B cell (primary cell): ENCODE data around the gene HLA-DRB1. TPM values are rescaled to one million over a fixed set of nuclear protein-coding genes. Genes with fewer than 3 reads are reported as not detected.

Source experiments
- ATAC-seq: fragments of 200-7000 bp; cut with Tn5 transposase; one replicate; pipeline ENCODE4 v1.10.0; 2021; ENCODE audit warnings: low read depth, mild to moderate bottlenecking, moderate number of reproducible peaks, moderate library complexity
- CTCF ChIA-PET: fragments of 350-600 bp; sonication (Branson Sonifier 250); formaldehyde crosslinking; loops from one replicate; lab custom pipeline; 2021; ENCODE audit warnings: antibody characterized with exemption, inconsistent platforms; lab: Charles Lee
- POLR2A ChIA-PET: fragments of 350-600 bp; sonication (Branson Sonifier 250); formaldehyde crosslinking; loops from one replicate; lab custom pipeline; 2021; ENCODE audit warnings: antibody characterized with exemption; lab: Charles Lee
- DNase-seq: peaks from one replicate; pipeline ENCODE4 v3.0.0; 2013
- H2AFZ ChIP-seq: 2 replicates; pipeline ENCODE4 v1.6.1; 2012; ENCODE audit warnings: mild to moderate bottlenecking, low read depth, low read length; ENCODE audit not compliant: insufficient read depth, poor library complexity, severe bottlenecking
- H3K27ac ChIP-seq, 2 donors: 1 replicate in 1 of 2; 2 replicates in 1 of 2; pipeline ENCODE4 v1.5.1; 2012 to 2013; ENCODE audit warnings: low read length in 2 of 2, mild to moderate bottlenecking in 2 of 2, moderate library complexity in 1 of 2
- H3K27me3 ChIP-seq, 4 experiments: fragments of 200-600 bp in 1 of 4; sonication (generic) in 1 of 4; replicated peaks in 1 of 4; 1 replicate in 2 of 4; 2 replicates in 2 of 4; pipeline versions ENCODE4 v1.6.1 to v1.7.0; 2013 to 2016; ENCODE audit warnings: low read length in 3 of 4, mild to moderate bottlenecking in 2 of 4, mixed read lengths in 1 of 4, moderate library complexity in 1 of 4; ENCODE audit not compliant: insufficient read depth in 4 of 4, control insufficient read depth in 3 of 4; ENCODE audit errors: control extremely low read depth in 1 of 4
- H3K36me3 ChIP-seq, 2 experiments: replicated peaks in 1 of 2; 1 replicate in 1 of 2; 2 replicates in 1 of 2; pipeline versions ENCODE4 v1.6.1 to v1.7.1; 2013; ENCODE audit warnings: low read length in 1 of 2; ENCODE audit not compliant: insufficient read depth in 2 of 2, control insufficient read depth in 1 of 2; ENCODE audit errors: control extremely low read depth in 1 of 2, extremely low read depth in 1 of 2
- H3K4me1 ChIP-seq, 2 donors: fragments of 200-600 bp in 1 of 2; sonication (generic) in 1 of 2; 1 replicate in 1 of 2; 2 replicates in 1 of 2; pipeline versions ENCODE4 v1.5.1 to v1.6.1; 2013 to 2017; ENCODE audit warnings: low read length in 2 of 2; ENCODE audit not compliant: control insufficient read depth in 2 of 2, insufficient read depth in 2 of 2
- H3K4me2 ChIP-seq: replicated peaks from 2 replicates; pipeline ENCODE3; 2012; ENCODE audit warnings: mild to moderate bottlenecking, low read depth, low read length; ENCODE audit not compliant: poor library complexity, severe bottlenecking
- H3K4me3 ChIP-seq, 5 experiments: fragments of 200-600 bp in 1 of 5; sonication (generic) in 1 of 5; 1 replicate in 3 of 5; 2 replicates in 2 of 5; pipeline versions ENCODE4 v1.5.1 to v1.7.0; 2011 to 2016; ENCODE audit warnings: low read length in 4 of 5, mild to moderate bottlenecking in 4 of 5, low read depth in 2 of 5, control low read depth in 1 of 5, moderate library complexity in 1 of 5; ENCODE audit not compliant: insufficient read depth in 1 of 5; ENCODE audit errors: control extremely low read depth in 1 of 5, extremely low read depth in 1 of 5
- H3K79me2 ChIP-seq: fragments of 200-600 bp; sonication (generic); one replicate; pipeline ENCODE4 v1.6.0; 2016; ENCODE audit warnings: low read length; ENCODE audit not compliant: control insufficient read depth, insufficient read depth
- H3K9ac ChIP-seq: fragments of 200-600 bp; sonication (generic); 2 replicates; pipeline ENCODE4 v1.6.1; 2017; ENCODE audit warnings: mild to moderate bottlenecking, low read length, moderate library complexity
- H3K9me3 ChIP-seq, 3 donors: one replicate each; pipeline versions ENCODE4 v1.6.1 to v1.7.1; 2013; ENCODE audit warnings: low read length in 2 of 3; ENCODE audit not compliant: control insufficient read depth in 2 of 3, insufficient read depth in 1 of 3; ENCODE audit errors: control extremely low read depth in 1 of 3
- H4K20me1 ChIP-seq: 2 replicates; pipeline ENCODE4 v1.6.0; 2012; ENCODE audit warnings: mild to moderate bottlenecking, low read length; ENCODE audit not compliant: insufficient read depth, control insufficient read depth, poor library complexity, severe bottlenecking
- H3K27ac Mint-ChIP-seq: one replicate; pipeline ENCODE4 v1.8.0; 2021; ENCODE audit warnings: mixed read lengths
- H3K27me3 Mint-ChIP-seq: one replicate; pipeline ENCODE4 v1.8.0; 2021; ENCODE audit warnings: mixed read lengths
- H3K4me1 Mint-ChIP-seq: one replicate; pipeline ENCODE4 v1.8.0; 2021; ENCODE audit warnings: mixed read lengths
- H3K4me3 Mint-ChIP-seq: one replicate; pipeline ENCODE4 v1.8.0; 2021; ENCODE audit warnings: mixed read lengths
- H3K9me3 Mint-ChIP-seq: one replicate; pipeline ENCODE4 v1.8.0; 2022; ENCODE audit warnings: mixed read lengths; ENCODE audit not compliant: insufficient read depth
- EZH2 ChIP-seq: IDR thresholded peaks from 2 replicates; pipeline ENCODE4 v1.6.1; 2012; ENCODE audit warnings: borderline replicate concordance, low read depth, mild to moderate bottlenecking, moderate library complexity, low read length; ENCODE audit not compliant: insufficient read depth, poor library complexity, severe bottlenecking
- WGBS: methylation state at CpG from one replicate; pipeline ENCODE4 v1.1.5; 2013; ENCODE audit warnings: missing lambda C conversion rate; ENCODE audit not compliant: insufficient coverage; 5-methylcytosine and 5-hydroxymethylcytosine counted together
- intact Hi-C: fragments of 100-400 bp; cut with micrococcal nuclease; formaldehyde crosslinking; loops from one replicate; pipeline ENCODE4 v1.10.0; 2022
- polyA plus RNA-seq: library from polyadenylated mRNA; depleted of rRNA; stranded (reverse); fragments of >200 nt; gene quantifications from 2 replicates; pipeline ENCODE4 v1.2.3, GENCODE V29; 2012
- total RNA-seq, 2 donors: library from RNA; stranded (reverse); fragments of 120-200 nt in 1 of 2; gene quantifications; 1 replicate in 1 of 2; 2 replicates in 1 of 2; pipeline versions ENCODE4 v1.2.3 to v1.2.4, GENCODE V29; 2013 to 2022
- TF ChIP-seq, protein P1 (sequence below): fragments of 200-600 bp; IDR thresholded peaks from one replicate; pipeline ENCODE4 v1.8.0; 2022; ENCODE audit warnings: antibody characterized with exemption, mild to moderate bottlenecking

The HLA-DRB1 gene
- total and polyA plus RNA-seq, 2 donors (not counting 1 experiment from before 2014, with no cell fraction given): 559 to 1,240 TPM

GRCh38 chr6:32565511-32565910 is 24.1 kb downstream of the HLA-DRB1 start:
- Histone ChIP-seq H3K4me3 (no peak overlapping the region), H2AFZ (no peak overlapping the region), H3K4me1 (no peaks in the 10 kb centered on the region), H3K27me3 (no peaks in the 10 kb centered on the region), H4K20me1 (no peaks in the 10 kb centered on the region), H3K4me2 (no peak overlapping the region), H3K9ac (no peak overlapping the region), H3K36me3 (no peaks in the 10 kb centered on the region), H3K79me2 (no peaks in the 10 kb centered on the region), H3K27ac (no peak overlapping the region), H3K9me3 (no peaks in the 10 kb centered on the region)
- ATAC-seq (no peak), DNase-seq (no peak)
- WGBS: no CpG with 5 or more reads among the region's 1 CpG
- Mint-ChIP-seq H3K27ac (no peak overlapping the region), H3K27me3 (no peaks in the 10 kb centered on the region), H3K9me3 (no peaks in the 10 kb centered on the region), H3K4me3 (no peak overlapping the region), H3K4me1 (peaks cover 2% of the 10 kb centered on the region)
- ChIA-PET CTCF (no interaction called here), POLR2A (no interaction called here)
- TF ChIP-seq, protein P1, sequence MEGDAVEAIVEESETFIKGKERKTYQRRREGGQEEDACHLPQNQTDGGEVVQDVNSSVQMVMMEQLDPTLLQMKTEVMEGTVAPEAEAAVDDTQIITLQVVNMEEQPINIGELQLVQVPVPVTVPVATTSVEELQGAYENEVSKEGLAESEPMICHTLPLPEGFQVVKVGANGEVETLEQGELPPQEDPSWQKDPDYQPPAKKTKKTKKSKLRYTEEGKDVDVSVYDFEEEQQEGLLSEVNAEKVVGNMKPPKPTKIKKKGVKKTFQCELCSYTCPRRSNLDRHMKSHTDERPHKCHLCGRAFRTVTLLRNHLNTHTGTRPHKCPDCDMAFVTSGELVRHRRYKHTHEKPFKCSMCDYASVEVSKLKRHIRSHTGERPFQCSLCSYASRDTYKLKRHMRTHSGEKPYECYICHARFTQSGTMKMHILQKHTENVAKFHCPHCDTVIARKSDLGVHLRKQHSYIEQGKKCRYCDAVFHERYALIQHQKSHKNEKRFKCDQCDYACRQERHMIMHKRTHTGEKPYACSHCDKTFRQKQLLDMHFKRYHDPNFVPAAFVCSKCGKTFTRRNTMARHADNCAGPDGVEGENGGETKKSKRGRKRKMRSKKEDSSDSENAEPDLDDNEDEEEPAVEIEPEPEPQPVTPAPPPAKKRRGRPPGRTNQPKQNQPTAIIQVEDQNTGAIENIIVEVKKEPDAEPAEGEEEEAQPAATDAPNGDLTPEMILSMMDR: no peak
- no peak for TF ChIP-seq EZH2
- intact Hi-C loops: no loop called here

DNA sequence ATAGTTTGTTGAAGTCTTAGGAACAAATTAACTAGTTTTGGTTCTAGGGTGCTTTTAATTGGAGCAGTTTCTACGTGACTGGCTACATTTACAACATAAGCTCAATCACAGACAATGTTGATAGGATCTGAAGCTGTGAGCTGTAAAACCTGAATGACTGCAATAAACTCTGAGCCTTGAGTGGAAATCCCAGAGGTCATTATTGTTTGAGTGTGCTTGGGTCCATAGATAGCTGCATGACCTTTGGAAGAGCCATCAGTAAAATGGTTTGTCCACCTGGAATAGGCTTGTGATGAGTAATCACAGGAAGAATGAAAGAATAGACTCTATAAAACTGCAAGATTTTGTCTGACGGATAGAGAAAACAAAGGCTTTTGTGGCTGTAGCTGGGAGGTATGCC is 26.7 kb downstream of the HLA-DRB1 start:
- H3K4me1 ChIP-seq: peaks cover 4% of the 10 kb centered on the region in 2 donors
- POLR2A ChIA-PET: no interaction called here
- no peaks in the 10 kb centered on the region for H3K27me3 Mint-ChIP-seq
- no peak overlapping the region for H3K9ac ChIP-seq
- peaks cover 0 to 4% of the 10 kb centered on the region in 2 experiments for H3K36me3 ChIP-seq
- CTCF ChIA-PET: no interaction called here
- H3K4me3 Mint-ChIP-seq: no peak overlapping the region
- no peaks in the 10 kb centered on the region for H3K27me3 ChIP-seq
- H3K79me2 ChIP-seq: peaks cover 7% of the 10 kb centered on the region
- no peak overlapping the region for H3K4me2 ChIP-seq
- H3K9me3 Mint-ChIP-seq: no peaks in the 10 kb centered on the region
- peaks cover 8% of the 10 kb centered on the region for H4K20me1 ChIP-seq
- no peaks in the 10 kb centered on the region for H3K9me3 ChIP-seq
- H3K4me3 ChIP-seq: no peak overlapping the region
- H3K27ac ChIP-seq: no peak overlapping the region
- H3K4me1 Mint-ChIP-seq: peaks cover 12% of the 10 kb centered on the region
- ATAC-seq (no peak), DNase-seq (no peak)
- H2AFZ ChIP-seq: no peak overlapping the region
- H3K27ac Mint-ChIP-seq: no peak overlapping the region
- intact Hi-C loops: no loop called here
- WGBS: no CpG with 5 or more reads among the region's 2 CpGs
- TF ChIP-seq, protein P1: no peak
- TF ChIP-seq EZH2: no peak
